K562 (cell line): ENCODE measurements around the gene ANGEL2. TPM values are rescaled to one million over a fixed set of nuclear protein-coding genes. Genes with fewer than 3 reads are reported as not detected.

Experiments
- EWSR1 ChIP-seq: fragments of 450-650 bp; IDR thresholded peaks from 2 replicates; pipeline ENCODE4 v1.6.1; 2018; ENCODE audit warnings: borderline replicate concordance, mild to moderate bottlenecking, low read depth, moderate library complexity; ENCODE audit not compliant: partially characterized antibody
- HOXB6 ChIP-seq: fragments of 250-450 bp; sonication (Bioruptor Pico); IDR thresholded peaks from 2 replicates; pipeline ENCODE4 v1.5.1; 2022; ENCODE audit warnings: mild to moderate bottlenecking, borderline replicate concordance
- ZNF274 ChIP-seq: IDR thresholded peaks from 2 replicates; pipeline ENCODE4 v1.6.1; 2011; ENCODE audit warnings: low read depth, mild to moderate bottlenecking, low read length, moderate library complexity, borderline replicate concordance
- polyA plus RNA-seq, 8 experiments: library from polyadenylated mRNA; depleted of rRNA in 4 of 8; stranded (reverse) in 5 of 8; unstranded in 3 of 8; fragments of >200 nt; fragmentation: Nextera tagmentation in 2 of 8; fragmentation: Illumina TruSeq in 1 of 8; extraction: Ambion mirVana in 2 of 8; extraction: Trizol in 1 of 8; gene quantifications; 2 replicates each; pipeline versions ENCODE4 v1.2.1 to v1.2.3, GENCODE V29; 2011 to 2014; ENCODE audit warnings: inconsistent platforms in 1 of 8, missing spikeins in 1 of 8
- total RNA-seq, 7 experiments: library from RNA; depleted of rRNA in 6 of 7; stranded (reverse); fragments of >200 nt in 6 of 7; fragmentation: Illumina TruSeq in 2 of 7; extraction: Trizol in 2 of 7; gene quantifications; 2 replicates each; pipeline versions ENCODE4 v1.2.1 to v1.2.3, GENCODE V29; 2011 to 2021; ENCODE audit warnings: low replicate concordance in 1 of 7
- TF ChIP-seq, protein P1 (sequence below), 2 experiments: fragments of 450-650 bp; formaldehyde crosslinking in 1 of 2; IDR thresholded peaks; 2 replicates each; pipeline versions ENCODE4 v1.4.0 to v1.6.1; 2014 to 2020; ENCODE audit warnings: mild to moderate bottlenecking in 2 of 2, borderline replicate concordance in 1 of 2, low read depth in 1 of 2
- TF ChIP-seq, protein P2 (sequence below): fragments of 450-650 bp; IDR thresholded peaks from 2 replicates; pipeline ENCODE4 v1.7.0; 2016; ENCODE audit warnings: borderline replicate concordance
- TF ChIP-seq, protein P3 (sequence below), 3 experiments: fragments of 200-800 bp in 1 of 3; fragments of 250-450 bp in 1 of 3; fragments of 450-650 bp in 1 of 3; sonication (Bioruptor Pico) in 1 of 3; sonication (Bioruptor generic) in 1 of 3; formaldehyde crosslinking in 1 of 3; IDR thresholded peaks; 2 replicates each; pipeline versions ENCODE4 v1.6.1 to v1.8.0; 2016 to 2022; ENCODE audit warnings: mild to moderate bottlenecking in 2 of 3, missing genetic modification characterization in 2 of 3, missing compliant biosample characterization in 1 of 3, moderate library complexity in 1 of 3

ANGEL2 gene
- total and polyA plus RNA-seq, 9 of the 15 experiments (the other 6 are each of a cell fraction or from before 2014, with no cell fraction given), result 6.8 to 34.6 (median 26.2) TPM

DNA sequence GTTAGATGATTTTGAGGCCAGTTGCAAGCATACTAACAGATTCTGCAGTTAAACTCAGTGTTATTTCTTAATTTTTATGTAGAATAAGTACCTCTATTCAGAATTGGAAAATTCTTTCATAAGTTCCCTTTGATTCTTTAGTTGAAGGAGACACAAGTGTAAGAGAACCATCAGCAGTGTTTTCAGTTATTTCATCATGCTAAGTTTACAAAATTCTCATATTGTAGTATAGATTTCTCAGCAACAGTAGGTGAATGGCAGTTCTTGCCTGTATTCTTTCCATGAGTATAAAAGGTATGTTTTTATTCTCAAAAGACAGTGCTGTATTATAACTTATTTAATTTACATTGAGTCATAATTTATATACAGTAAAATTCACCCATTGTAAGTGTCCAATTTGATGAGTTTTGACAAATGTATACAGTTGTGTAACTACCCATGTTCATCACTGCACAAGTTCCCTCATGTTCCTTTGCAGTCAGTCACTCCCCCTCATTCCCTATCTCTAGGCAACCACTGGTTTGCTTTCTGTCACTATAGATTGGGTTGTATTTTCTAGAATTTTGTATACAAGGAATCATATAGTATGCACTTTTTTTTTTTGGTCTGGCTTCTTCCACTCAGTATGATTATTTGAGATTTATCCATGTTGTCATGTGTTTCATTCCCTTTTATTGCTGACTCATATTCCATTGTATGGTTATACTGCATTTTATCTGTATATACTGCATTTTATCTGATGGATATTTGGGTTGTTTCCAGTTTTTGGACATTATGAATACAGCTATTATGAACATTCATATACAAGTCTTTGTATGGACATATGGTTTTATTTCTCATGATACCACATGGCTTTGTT lies 39.3 kb upstream of the ANGEL2 start (continued):
- TF ChIP-seq, protein P1, sequence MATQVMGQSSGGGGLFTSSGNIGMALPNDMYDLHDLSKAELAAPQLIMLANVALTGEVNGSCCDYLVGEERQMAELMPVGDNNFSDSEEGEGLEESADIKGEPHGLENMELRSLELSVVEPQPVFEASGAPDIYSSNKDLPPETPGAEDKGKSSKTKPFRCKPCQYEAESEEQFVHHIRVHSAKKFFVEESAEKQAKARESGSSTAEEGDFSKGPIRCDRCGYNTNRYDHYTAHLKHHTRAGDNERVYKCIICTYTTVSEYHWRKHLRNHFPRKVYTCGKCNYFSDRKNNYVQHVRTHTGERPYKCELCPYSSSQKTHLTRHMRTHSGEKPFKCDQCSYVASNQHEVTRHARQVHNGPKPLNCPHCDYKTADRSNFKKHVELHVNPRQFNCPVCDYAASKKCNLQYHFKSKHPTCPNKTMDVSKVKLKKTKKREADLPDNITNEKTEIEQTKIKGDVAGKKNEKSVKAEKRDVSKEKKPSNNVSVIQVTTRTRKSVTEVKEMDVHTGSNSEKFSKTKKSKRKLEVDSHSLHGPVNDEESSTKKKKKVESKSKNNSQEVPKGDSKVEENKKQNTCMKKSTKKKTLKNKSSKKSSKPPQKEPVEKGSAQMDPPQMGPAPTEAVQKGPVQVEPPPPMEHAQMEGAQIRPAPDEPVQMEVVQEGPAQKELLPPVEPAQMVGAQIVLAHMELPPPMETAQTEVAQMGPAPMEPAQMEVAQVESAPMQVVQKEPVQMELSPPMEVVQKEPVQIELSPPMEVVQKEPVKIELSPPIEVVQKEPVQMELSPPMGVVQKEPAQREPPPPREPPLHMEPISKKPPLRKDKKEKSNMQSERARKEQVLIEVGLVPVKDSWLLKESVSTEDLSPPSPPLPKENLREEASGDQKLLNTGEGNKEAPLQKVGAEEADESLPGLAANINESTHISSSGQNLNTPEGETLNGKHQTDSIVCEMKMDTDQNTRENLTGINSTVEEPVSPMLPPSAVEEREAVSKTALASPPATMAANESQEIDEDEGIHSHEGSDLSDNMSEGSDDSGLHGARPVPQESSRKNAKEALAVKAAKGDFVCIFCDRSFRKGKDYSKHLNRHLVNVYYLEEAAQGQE (IDR thresholded peaks at IDR 0.05; ENCODE audit: borderline replicate concordance), result no peak
- TF ChIP-seq, protein P1 (CRISPR knock-in tag; IDR thresholded peaks at IDR 0.05; ENCODE audit: low read depth), result no peak
- TF ChIP-seq HOXB6 (CRISPR knock-in tag) (no peak), EWSR1 (no peak), ZNF274 (no peak)
- TF ChIP-seq, protein P2, sequence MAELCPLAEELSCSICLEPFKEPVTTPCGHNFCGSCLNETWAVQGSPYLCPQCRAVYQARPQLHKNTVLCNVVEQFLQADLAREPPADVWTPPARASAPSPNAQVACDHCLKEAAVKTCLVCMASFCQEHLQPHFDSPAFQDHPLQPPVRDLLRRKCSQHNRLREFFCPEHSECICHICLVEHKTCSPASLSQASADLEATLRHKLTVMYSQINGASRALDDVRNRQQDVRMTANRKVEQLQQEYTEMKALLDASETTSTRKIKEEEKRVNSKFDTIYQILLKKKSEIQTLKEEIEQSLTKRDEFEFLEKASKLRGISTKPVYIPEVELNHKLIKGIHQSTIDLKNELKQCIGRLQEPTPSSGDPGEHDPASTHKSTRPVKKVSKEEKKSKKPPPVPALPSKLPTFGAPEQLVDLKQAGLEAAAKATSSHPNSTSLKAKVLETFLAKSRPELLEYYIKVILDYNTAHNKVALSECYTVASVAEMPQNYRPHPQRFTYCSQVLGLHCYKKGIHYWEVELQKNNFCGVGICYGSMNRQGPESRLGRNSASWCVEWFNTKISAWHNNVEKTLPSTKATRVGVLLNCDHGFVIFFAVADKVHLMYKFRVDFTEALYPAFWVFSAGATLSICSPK, result no peak
- TF ChIP-seq, protein P3, sequence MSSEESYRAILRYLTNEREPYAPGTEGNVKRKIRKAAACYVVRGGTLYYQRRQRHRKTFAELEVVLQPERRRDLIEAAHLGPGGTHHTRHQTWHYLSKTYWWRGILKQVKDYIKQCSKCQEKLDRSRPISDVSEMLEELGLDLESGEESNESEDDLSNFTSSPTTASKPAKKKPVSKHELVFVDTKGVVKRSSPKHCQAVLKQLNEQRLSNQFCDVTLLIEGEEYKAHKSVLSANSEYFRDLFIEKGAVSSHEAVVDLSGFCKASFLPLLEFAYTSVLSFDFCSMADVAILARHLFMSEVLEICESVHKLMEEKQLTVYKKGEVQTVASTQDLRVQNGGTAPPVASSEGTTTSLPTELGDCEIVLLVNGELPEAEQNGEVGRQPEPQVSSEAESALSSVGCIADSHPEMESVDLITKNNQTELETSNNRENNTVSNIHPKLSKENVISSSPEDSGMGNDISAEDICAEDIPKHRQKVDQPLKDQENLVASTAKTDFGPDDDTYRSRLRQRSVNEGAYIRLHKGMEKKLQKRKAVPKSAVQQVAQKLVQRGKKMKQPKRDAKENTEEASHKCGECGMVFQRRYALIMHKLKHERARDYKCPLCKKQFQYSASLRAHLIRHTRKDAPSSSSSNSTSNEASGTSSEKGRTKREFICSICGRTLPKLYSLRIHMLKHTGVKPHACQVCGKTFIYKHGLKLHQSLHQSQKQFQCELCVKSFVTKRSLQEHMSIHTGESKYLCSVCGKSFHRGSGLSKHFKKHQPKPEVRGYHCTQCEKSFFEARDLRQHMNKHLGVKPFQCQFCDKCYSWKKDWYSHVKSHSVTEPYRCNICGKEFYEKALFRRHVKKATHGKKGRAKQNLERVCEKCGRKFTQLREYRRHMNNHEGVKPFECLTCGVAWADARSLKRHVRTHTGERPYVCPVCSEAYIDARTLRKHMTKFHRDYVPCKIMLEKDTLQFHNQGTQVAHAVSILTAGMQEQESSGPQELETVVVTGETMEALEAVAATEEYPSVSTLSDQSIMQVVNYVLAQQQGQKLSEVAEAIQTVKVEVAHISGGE (CRISPR knock-in tag; IDR thresholded peaks at IDR 0.05), result peak in 1 of 3 experiments; percentile 25; a peak in 1 of 6 replicates
